Stimulated activated naive CD4-positive, alpha-beta T cell (primary cell): ENCODE data around the gene HBZ.
"Not testable (repeated sequence)": the region's sequence is repeated elsewhere in the genome, so short reads cannot be mapped to it uniquely, and the experiment has no call there.

Source experiments
- DNase-seq, 6 experiments: peaks; one replicate each; lab custom pipeline; 2025; lab: John Stamatoyannopoulos, UW

Gene HBZ

GRCh38 chr16:152141-153128, at the start of gene HBZ:
Gene HBZ (plus strand): TSS chr16:152644. CDS start chr16:152910, 266 bp downstream.
- DNase-seq = no peak

GRCh38 chr16:104355-104754, 48.1 kb upstream of the HBZ start:
- DNase-seq = no peak

- DNase-seq = no peak
These were observed 47.5 kb upstream of the HBZ start for GRCh38 chr16:104928-105327.

- no peak for DNase-seq
These were observed 46.9 kb upstream of the HBZ start for GRCh38 chr16:105521-105920.

GRCh38 chr16:106623-107324, 45.7 kb upstream of the HBZ start:
- peak; percentile 14 to 71 (median 44) for DNase-seq

GRCh38 chr16:112153-112840, 40.1 kb upstream of the HBZ start:
- no peak for DNase-seq

GRCh38 chr16:114327-114726, 38.1 kb upstream of the HBZ start:
- no peak for DNase-seq

- no peak for DNase-seq
These were observed 36.4 kb upstream of the HBZ start for GRCh38 chr16:116015-116414.

- peak; percentile 19 to 68 (median 58) for DNase-seq
These were observed 34.8 kb upstream of the HBZ start for GRCh38 chr16:117379-118365.

GRCh38 chr16:118857-119256, 33.6 kb upstream of the HBZ start:
- DNase-seq = no peak

GRCh38 chr16:119295-119694, 33.1 kb upstream of the HBZ start:
- no peak for DNase-seq

GRCh38 chr16:119835-120491, 32.5 kb upstream of the HBZ start:
- DNase-seq = no peak

GRCh38 chr16:120756-121155, 31.7 kb upstream of the HBZ start:
- no peak for DNase-seq

GRCh38 chr16:122361-122760, 30.1 kb upstream of the HBZ start:
- no peak for DNase-seq

- not testable (repeated sequence) for DNase-seq
These were observed 28.7 kb upstream of the HBZ start for GRCh38 chr16:123558-124350.

- DNase-seq = no peak
These were observed 27.4 kb upstream of the HBZ start for GRCh38 chr16:125011-125410.

- DNase-seq = no peak
These were observed 23.4 kb upstream of the HBZ start for GRCh38 chr16:129075-129474.

- DNase-seq = no peak
These were observed 21.8 kb upstream of the HBZ start for GRCh38 chr16:130533-131173.

GRCh38 chr16:132120-132519, 20.3 kb upstream of the HBZ start:
- DNase-seq = no peak
